ENCODE data around the gene LUC7L3.

The LUC7L3 gene

GRCh38 chr17:50685691-50686493 lies 33.5 kb upstream of the LUC7L3 start:
- DNase-seq (ENCODE audit: low read depth in 3 of 3): no peak

DNA sequence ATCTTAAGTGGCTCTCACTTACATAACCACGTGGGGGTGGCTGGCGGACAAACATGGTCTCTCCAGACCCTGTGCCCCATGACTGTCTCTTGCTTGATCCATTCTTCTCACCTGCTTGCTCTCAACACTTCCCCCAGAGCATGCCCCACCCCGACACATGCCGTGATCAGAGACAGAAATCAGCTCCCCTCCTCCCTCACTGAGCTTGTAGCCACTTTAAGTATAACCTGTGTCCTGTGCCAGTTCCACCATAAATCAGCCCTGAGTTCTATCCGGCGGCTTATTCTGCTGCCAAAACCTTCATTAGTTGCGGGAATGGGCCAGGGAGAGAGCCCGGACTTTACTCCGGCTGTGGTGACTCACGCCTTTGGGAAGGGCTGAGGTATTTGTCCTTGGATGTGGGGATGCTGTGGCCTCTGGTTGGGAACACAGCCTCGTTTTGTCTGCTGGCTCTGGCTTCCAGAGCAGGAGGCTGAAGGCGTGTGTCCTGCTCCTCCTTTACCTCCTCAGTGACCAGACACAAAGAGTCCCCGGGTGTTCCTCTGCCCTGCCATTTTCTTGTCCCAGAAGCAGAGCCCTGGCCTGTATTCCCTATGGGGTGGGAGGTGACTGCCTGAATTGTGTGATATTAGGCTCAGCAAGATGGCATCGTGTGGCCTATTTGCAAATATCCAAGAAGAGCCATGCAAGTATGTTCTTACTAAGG lies 32.8 kb upstream of the LUC7L3 start:
- DNase-seq (ENCODE audit: low read depth in 3 of 3): no peak

- no peak for DNase-seq (ENCODE audit: low read depth in 3 of 3)
Measured at GRCh38 chr17:50687200-50688066, 32.0 kb upstream of the LUC7L3 start.

- DNase-seq (ENCODE audit: low read depth in 3 of 3): no peak
Measured at GRCh38 chr17:50688245-50688644, 31.2 kb upstream of the LUC7L3 start.

GRCh38 chr17:50689251-50689650 lies 30.2 kb upstream of the LUC7L3 start:
- DNase-seq (ENCODE audit: low read depth in 3 of 3): no peak

DNA sequence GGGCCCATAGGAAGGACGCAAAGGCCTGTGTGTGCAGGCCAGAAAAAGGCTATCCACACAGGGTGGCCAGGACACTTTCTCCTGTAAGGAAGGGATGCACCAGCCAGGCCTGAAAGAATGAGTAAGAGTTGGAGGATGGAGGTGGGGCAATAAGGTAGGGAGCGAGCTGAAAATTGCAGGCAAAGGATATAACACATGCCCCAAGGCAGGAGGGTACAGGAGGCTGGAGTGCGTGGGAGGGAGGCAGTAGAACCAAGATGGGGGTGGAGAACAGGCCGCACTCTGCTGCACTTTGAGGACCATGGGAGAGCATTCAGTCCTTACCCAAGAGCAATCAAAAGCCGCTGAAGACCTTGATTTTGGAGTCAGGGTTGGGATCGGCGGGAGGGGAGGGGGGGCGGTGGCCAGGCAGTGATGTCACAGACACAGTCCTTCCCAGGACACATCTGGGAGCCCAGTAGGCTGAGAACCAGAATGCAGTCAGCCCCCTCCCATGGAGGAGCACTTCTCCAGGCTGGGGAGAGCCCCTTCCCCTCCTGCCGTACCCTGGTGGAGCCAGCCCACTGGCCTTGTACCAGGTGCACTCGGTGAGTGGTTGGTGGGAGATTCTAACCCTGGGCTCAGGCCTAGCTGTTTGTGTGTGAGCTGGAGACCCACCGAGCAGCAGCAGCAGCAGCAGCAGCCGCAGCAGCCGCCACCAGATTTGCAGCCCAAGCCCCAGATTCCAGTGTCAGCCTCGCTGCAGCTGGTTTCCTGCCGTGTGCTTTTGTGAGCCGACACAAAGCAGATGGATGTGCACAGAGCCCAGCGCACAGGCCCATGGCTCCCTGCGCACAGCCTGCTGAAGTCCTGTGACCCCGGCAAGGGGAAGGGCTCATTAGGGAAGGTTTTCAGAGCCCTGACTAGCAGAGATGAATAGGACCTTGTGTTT lies 29.2 kb upstream of the LUC7L3 start:
- DNase-seq (ENCODE audit: low read depth in 3 of 3): no peak

DNA sequence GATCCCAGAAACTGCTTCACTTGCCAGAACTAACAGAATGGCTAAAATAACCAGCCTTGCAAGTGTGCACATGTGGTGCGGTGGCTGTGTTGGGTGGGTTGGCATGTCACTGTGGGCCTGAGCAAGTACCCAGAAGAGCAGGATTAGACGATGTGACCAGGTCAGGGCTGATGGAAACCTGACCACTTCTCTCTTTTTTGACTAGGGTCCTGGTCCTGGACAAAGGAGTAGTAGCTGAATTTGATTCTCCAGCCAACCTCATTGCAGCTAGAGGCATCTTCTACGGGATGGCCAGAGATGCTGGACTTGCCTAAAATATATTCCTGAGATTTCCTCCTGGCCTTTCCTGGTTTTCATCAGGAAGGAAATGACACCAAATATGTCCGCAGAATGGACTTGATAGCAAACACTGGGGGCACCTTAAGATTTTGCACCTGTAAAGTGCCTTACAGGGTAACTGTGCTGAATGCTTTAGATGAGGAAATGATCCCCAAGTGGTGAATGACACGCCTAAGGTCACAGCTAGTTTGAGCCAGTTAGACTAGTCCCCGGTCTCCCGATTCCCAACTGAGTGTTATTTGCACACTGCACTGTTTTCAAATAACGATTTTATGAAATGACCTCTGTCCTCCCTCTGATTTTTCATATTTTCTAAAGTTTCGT lies 28.4 kb upstream of the LUC7L3 start:
- DNase-seq (ENCODE audit: low read depth in 3 of 3): no peak

- no peak for DNase-seq (ENCODE audit: low read depth in 3 of 3)
Measured at GRCh38 chr17:50691550-50692447, 27.6 kb upstream of the LUC7L3 start.

DNA sequence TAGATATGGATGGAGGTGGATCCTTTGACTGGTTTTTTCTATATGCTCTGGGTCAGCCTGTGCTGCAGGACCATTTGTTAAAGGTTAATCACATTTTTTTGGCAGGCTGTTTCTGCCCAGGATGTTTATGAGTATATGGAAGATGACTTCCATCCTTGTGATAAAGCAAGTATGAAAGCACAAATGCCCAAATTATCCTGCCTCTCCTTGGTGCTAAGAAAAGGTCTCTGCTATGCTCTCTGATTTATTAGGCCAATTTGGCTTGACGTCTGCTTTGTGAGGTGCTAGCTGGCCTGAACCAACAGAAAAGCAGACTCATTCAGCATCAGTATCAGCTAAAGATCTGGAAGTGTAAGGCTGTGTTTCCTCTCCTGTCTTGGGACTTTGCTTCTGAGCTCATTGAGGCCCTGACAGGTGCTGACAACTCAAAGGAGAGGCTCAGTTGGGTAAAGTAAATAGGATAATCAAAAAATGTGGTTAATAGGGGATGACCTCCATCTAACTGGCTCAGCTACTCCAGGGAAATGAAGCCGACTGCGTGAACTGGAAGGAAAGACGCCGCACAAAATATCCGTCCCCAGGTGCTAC lies 26.9 kb upstream of the LUC7L3 start:
- DNase-seq (ENCODE audit: low read depth in 3 of 3): no peak

GRCh38 chr17:50693036-50693682 lies 26.2 kb upstream of the LUC7L3 start:
- no peak for DNase-seq (ENCODE audit: low read depth in 3 of 3)

DNA sequence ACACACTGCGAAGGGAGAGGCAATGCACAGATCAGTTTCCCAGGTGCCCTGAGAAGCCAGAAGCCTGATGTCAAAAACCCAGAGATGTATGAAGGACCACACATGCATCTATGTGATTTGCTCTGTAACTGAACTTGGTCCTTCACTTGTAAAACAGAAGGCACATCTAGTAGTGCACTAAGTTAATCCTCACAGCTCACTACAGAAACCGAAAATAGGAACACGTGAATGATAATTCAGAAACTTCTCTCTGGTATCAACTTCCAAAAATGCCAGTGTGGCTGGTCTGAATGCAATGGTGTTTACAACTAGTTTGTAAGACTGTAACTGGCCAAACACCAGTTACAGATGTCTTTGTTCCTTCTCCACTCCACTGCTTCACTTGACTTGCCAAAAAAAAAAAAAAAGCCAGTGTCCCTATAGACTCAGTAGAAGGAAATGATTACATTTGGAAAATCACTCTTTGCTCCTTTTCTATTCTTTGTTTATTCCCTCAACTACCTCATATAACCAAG lies 23.0 kb upstream of the LUC7L3 start:
- no peak for DNase-seq (ENCODE audit: low read depth in 3 of 3)

- DNase-seq (ENCODE audit: low read depth in 3 of 3): no peak
Measured at GRCh38 chr17:50697062-50697461, 22.3 kb upstream of the LUC7L3 start.

DNA sequence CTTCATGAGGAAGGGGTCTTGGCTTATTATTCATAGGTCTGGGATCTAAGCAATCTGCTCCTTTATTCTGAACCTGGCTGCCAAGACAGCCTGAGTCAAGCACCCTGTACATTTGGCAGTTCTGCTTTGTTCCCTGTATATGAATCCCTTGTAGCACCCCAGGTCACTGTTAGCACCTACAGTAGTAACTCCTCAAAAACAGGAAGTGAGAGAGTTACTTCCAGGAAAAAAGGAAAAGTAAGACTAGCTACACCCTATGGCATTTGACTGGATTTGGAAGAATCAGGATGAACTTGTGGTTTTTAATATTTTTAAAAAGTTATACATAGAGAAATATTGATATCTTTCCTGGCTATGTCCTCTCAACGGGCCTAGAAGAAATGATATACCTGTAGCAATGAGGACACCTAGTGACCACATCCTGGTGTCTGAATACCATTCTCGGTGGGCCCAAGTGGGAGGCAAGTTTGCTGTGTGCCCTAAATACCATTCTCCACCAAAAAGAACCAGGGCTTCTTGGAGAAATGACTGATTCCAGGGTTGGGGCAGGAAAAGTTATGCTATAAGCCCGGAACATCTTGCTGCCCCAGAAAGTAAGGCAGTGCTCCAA lies 21.6 kb upstream of the LUC7L3 start:
- DNase-seq (ENCODE audit: low read depth in 3 of 3): no peak

- DNase-seq (ENCODE audit: low read depth in 3 of 3): no peak
Measured at GRCh38 chr17:50699410-50699809, 20.0 kb upstream of the LUC7L3 start.

- no peak for DNase-seq (ENCODE audit: low read depth in 3 of 3)
Measured at GRCh38 chr17:50703162-50703561, 16.2 kb upstream of the LUC7L3 start.

DNA sequence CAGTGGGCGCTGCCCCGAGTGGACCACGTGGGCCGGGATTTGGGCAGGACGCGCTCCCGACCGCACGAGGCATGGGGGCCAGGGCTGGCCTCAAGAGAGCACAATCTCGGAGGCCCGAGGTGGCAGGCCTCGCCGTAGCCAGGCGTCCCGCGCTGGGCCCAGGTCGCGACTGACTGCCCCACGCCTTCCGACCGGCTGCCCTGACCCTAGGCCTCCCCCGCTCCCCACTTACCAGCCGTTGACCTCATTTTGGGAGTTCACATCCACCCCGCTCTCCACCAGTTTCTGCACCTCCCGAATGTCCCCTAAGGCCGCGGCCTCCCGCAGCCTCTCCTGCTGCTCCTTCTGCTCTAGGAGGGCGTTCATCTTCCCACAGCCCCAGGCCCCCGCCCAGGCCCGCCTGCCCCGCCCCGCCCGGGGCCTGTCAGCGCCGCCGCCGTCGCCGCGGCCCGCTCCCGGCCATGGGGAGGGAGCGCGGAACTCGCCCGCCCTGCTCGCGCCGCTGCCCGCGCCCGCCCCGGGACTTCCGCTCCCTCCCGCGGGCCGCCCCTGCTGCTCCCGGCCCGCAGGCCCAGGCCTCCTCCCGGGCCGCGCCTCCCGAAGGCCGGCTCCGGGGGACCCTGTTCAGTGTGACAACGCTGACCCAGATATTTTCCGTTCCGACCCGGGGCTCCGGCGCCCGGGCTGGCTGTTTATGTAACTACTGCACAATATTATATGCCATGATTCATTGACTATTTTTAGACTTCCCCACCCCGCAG lies 11.9 kb upstream of the LUC7L3 start, which contains the start of gene ANKRD40:
TSS of gene ANKRD40 (minus strand) at position 626 of the 761 bp plus-strand sequence. CDS start at position 366, 260 bp downstream.
- DNase-seq (ENCODE audit: low read depth in 3 of 3): peak; percentile 84 to 86 (median 86)
